MCF 10A (cell line): ENCODE data around the gene IGF1R. TPM values are rescaled to one million over a fixed set of nuclear protein-coding genes. Genes with fewer than 3 reads are reported as not detected.

Source experiments
- BruUV-seq: library from RNA; stranded (reverse); fragments of 400-500 nt; replicated peaks from 2 replicates; lab custom pipeline; 2021; lab: Mats Ljungman, UMichigan
- CTCF ChIA-PET: fragments of 300-600 bp; sonication (Branson Sonifier 250); formaldehyde crosslinking; extraction: SDS; loops from one replicate; lab custom pipeline; 2021; ENCODE audit warnings: antibody characterized with exemption, inconsistent platforms; lab: Yijun Ruan, JAX
- POLR2A ChIA-PET: fragments of 300-600, 350-650 bp; sonication (Branson Sonifier 250); formaldehyde crosslinking; extraction: SDS; loops from one replicate; lab custom pipeline; 2020; ENCODE audit warnings: antibody characterized with exemption, inconsistent platforms; lab: Yijun Ruan, JAX
- DNase-seq: peaks from one replicate; pipeline ENCODE4 v3.0.0-alpha.2; 2018; ENCODE audit not compliant: unreplicated experiment
- H3K27ac Mint-ChIP-seq: one replicate; pipeline ENCODE4 v1.8.0; 2022; ENCODE audit warnings: mild to moderate bottlenecking, low read depth, mixed read lengths; ENCODE audit not compliant: unreplicated experiment
- H3K27me3 Mint-ChIP-seq: one replicate; pipeline ENCODE4 v1.8.0; 2022; ENCODE audit warnings: mixed read lengths; ENCODE audit not compliant: insufficient read depth, unreplicated experiment
- H3K36me3 Mint-ChIP-seq: one replicate; pipeline ENCODE4 v1.8.0; 2022; ENCODE audit warnings: mild to moderate bottlenecking, moderate library complexity, mixed read lengths; ENCODE audit not compliant: insufficient read depth, unreplicated experiment
- H3K4me1 Mint-ChIP-seq: one replicate; pipeline ENCODE4 v1.8.0; 2022; ENCODE audit warnings: mixed read lengths; ENCODE audit not compliant: insufficient read depth, unreplicated experiment
- H3K4me3 Mint-ChIP-seq: one replicate; pipeline ENCODE4 v1.8.0; 2022; ENCODE audit warnings: mild to moderate bottlenecking, moderate library complexity, mixed read lengths; ENCODE audit not compliant: unreplicated experiment
- H3K9me3 Mint-ChIP-seq: one replicate; pipeline ENCODE4 v1.8.0; 2022; ENCODE audit warnings: mixed read lengths; ENCODE audit not compliant: unreplicated experiment
- intact Hi-C: fragments of 100-400 bp; cut with micrococcal nuclease; formaldehyde crosslinking; loops from 2 replicates; pipeline ENCODE4 v1.14.1; 2022
- total RNA-seq: library from RNA; stranded (reverse); gene quantifications from 2 replicates; pipeline ENCODE4 v1.2.3, GENCODE V29; 2022
- TF ChIP-seq, protein P1 (sequence below): fragments of 200-600 bp; IDR thresholded peaks from one replicate; pipeline ENCODE4 v1.8.0; 2022; ENCODE audit warnings: antibody characterized with exemption, mild to moderate bottlenecking; ENCODE audit not compliant: unreplicated experiment

The IGF1R gene
- total RNA-seq, 1 experiment from 2014 or later: 53.3 TPM

DNA sequence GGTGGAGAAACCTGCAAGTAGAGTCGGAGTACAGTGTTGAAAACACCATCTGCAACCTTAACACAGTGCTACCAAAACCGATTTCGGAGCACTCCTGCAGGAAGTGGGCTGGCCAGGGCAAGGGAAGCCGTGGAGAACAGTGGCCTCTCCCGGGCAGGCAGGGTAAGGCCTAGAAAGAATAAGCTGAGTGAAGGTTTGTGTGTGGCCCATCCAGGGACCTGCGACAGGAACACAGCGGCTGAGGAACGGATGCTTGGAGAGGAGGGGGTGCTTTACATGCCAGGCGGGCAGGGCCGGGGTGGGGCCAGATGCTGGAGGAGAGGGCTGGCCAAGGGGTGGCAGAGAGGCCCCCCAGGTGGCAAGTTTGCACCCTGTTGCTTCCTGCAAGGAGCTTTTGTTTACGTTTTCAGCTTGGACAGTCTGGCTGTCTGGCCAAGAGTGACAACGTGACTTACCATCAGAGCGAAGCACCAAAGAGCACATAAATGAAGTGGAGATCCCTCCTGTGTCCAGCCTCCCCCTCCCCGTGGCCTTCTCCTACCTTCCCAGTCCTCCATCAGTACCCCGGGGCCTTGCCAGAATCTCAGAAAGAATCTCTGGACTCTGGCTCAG is 202.7 kb downstream of the IGF1R start:
- Mint-ChIP-seq H3K9me3 (no peaks in the 10 kb centered on the region), H3K4me3 (peak overlapping the region; percentile 76), H3K36me3 (peaks cover 14% of the 10 kb centered on the region), H3K4me1 (peaks cover 27% of the 10 kb centered on the region), H3K27ac (peak overlapping the region; percentile 74), H3K27me3 (no peaks in the 10 kb centered on the region)
- intact Hi-C loops: no loop called here
- TF ChIP-seq, protein P1, sequence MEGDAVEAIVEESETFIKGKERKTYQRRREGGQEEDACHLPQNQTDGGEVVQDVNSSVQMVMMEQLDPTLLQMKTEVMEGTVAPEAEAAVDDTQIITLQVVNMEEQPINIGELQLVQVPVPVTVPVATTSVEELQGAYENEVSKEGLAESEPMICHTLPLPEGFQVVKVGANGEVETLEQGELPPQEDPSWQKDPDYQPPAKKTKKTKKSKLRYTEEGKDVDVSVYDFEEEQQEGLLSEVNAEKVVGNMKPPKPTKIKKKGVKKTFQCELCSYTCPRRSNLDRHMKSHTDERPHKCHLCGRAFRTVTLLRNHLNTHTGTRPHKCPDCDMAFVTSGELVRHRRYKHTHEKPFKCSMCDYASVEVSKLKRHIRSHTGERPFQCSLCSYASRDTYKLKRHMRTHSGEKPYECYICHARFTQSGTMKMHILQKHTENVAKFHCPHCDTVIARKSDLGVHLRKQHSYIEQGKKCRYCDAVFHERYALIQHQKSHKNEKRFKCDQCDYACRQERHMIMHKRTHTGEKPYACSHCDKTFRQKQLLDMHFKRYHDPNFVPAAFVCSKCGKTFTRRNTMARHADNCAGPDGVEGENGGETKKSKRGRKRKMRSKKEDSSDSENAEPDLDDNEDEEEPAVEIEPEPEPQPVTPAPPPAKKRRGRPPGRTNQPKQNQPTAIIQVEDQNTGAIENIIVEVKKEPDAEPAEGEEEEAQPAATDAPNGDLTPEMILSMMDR: peak; percentile 24
- BruUV-seq: no TSS peak
- CTCF ChIA-PET: interaction anchor here (0.6 to 0.9 kb wide), 12 partner anchors 12 to 688 kb away, joined by 3 to 5 read pairs (median 3); no protein-coding TSS in a partner anchor
- peak; percentile 63 for DNase-seq
- POLR2A ChIA-PET: interaction anchor here (0.6 to 1.2 kb wide), 3 partner anchors 50 to 328 kb away, joined by 3 to 11 read pairs (median 3); no protein-coding TSS in a partner anchor

DNA sequence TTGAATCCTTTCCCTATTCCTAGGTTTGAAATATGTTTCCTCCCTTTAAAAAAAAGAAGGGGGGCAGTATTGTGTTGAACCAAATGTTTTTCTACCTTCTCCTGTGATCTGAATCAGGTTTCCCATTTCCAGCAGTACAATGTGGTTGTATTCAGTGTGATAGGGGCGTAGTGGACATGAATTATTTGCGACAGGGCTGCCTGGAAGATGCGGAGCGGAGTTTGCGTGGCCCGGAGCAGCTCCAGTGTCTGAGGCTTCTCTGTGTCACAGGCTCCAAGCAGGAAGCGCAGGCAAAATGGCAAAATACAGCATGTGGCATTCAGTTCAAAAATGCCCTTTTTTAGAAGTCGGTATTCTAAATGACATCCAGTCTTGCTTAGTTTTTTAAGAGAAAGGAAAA is 204.8 kb downstream of the IGF1R start:
- DNase-seq: peak; percentile 81
- TF ChIP-seq, protein P1: no peak
- peaks cover 6% of the 10 kb centered on the region for H3K36me3 Mint-ChIP-seq
- H3K9me3 Mint-ChIP-seq: no peaks in the 10 kb centered on the region
- peak overlapping the region; percentile 82 for H3K27ac Mint-ChIP-seq
- peak overlapping the region; percentile 76 for H3K4me3 Mint-ChIP-seq
- CTCF ChIA-PET: no interaction called here
- H3K27me3 Mint-ChIP-seq: no peaks in the 10 kb centered on the region
- H3K4me1 Mint-ChIP-seq: peaks cover 27% of the 10 kb centered on the region
- POLR2A ChIA-PET: interaction anchor here (1.1 to 2.0 kb wide), 7 partner anchors 10 to 205 kb away, joined by 4 to 11 read pairs (median 4); partner anchors contain the start of gene IGF1R
- intact Hi-C loops: loop anchor here (1.0 kb wide), 4 partner anchors 51 to 223 kb away; no protein-coding TSS in a partner anchor
- no TSS peak for BruUV-seq

DNA sequence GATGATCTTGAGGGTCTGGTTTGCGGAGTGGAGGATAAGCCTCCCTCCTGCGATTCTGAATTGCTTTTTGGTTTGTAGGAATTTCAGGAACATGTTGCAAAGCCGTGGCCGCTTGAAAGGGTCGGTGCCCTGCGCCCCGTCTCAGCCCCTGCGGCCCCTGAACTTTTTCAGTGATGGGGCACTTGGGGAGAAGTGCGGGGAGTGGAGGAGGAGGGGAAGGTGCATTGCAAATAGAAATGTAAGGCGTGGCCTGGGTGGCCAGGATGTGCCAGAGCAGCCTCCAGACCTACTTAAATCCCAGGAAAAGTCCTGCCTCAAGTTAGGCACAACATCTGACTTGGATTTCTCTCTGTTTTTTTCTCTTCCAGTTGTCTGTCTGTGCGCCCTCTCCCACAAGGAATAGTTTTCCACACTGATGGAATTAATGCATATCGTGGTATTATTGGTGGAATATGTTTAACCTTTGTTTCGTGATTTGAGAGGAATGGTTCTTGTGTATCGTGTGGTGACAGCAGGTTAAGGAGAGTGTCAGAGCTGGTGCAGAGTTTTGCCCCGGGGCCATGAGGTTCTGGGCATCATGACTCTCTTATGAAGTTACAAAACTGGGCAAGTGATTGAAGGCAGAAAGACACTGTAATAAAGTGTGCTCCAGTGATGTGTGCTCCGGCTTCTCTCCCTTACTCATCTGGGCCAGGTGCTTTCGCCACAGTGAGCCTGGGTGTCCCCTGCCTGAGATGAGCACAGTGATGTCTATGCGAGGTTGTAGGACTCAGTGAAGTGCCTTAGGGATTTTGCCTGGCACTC is 205.5 kb downstream of the IGF1R start:
- no TSS peak for BruUV-seq
- Mint-ChIP-seq H3K27me3 (no peaks in the 10 kb centered on the region), H3K9me3 (no peaks in the 10 kb centered on the region), H3K36me3 (peaks cover 6% of the 10 kb centered on the region), H3K4me1 (peaks cover 27% of the 10 kb centered on the region), H3K27ac (peak overlapping the region; percentile 82), H3K4me3 (peak overlapping the region; percentile 76)
- ChIA-PET CTCF (interaction anchor here (0.6 kb wide), 2 partner anchors 10 to 201 kb away, joined by 3 to 5 read pairs; no protein-coding TSS in a partner anchor), POLR2A (interaction anchor here (1.0 to 2.5 kb wide), 9 partner anchors 9 to 334 kb away, joined by 4 to 11 read pairs (median 4); partner anchors contain the start of gene IGF1R)
- DNase-seq: peak; percentile 43
- intact Hi-C loops: loop anchor here (1.0 kb wide), 4 partner anchors 50 to 222 kb away; no protein-coding TSS in a partner anchor
- TF ChIP-seq, protein P1: no peak

DNA sequence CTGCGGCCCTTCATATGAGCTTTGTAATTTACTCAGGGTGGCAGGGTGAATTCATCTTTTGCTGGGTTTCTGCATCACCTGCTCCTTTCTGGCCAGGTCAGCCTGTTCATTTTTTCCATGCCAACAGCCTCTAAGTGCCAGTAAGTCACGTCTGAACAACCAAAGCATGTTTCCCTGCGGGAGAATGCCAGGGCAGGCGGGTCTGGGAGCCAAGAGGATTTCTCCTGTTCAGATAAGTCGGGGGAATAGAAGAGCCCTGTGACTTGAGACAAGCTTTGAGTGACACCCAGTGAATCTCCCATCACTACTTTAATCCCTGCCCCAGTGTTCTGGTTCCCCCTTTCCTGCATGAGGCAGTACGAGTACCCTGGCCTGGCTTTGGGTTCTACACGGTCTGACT is 206.2 kb downstream of the IGF1R start:
- ChIA-PET CTCF (interaction anchor here (0.6 to 0.9 kb wide), 4 partner anchors 10 to 202 kb away, joined by 3 to 6 read pairs (median 4); no protein-coding TSS in a partner anchor), POLR2A (interaction anchor here (1.0 to 2.5 kb wide), 7 partner anchors 8 to 335 kb away, joined by 4 to 11 read pairs (median 5); partner anchors contain the start of gene IGF1R)
- DNase-seq: no peak
- peak overlapping the region; percentile 82 for H3K27ac Mint-ChIP-seq
- peaks cover 6% of the 10 kb centered on the region for H3K36me3 Mint-ChIP-seq
- H3K9me3 Mint-ChIP-seq: no peaks in the 10 kb centered on the region
- intact Hi-C loops: no loop called here
- H3K4me3 Mint-ChIP-seq: peak overlapping the region; percentile 76
- peaks cover 27% of the 10 kb centered on the region for H3K4me1 Mint-ChIP-seq
- BruUV-seq: no TSS peak
- H3K27me3 Mint-ChIP-seq: no peaks in the 10 kb centered on the region
- TF ChIP-seq, protein P1: no peak
